NCI-H446 (cell line): ENCODE results near the gene ACTL6B.

Experiments
- DNase-seq, 2 experiments: peaks; one replicate each; lab custom pipeline; 2025; lab: John Stamatoyannopoulos, UW

Gene ACTL6B

GRCh38 chr7:100683659-100684533 lies 27.6 kb upstream of the ACTL6B start:
- no peak for DNase-seq

- no peak for DNase-seq
Measured at GRCh38 chr7:100682991-100683658, 26.9 kb upstream of the ACTL6B start.

- no peak for DNase-seq
Measured at GRCh38 chr7:100682228-100682741, 26.0 kb upstream of the ACTL6B start.

- DNase-seq = no peak
Measured at GRCh38 chr7:100681491-100682227, 25.4 kb upstream of the ACTL6B start.

- no peak for DNase-seq
Measured at GRCh38 chr7:100680576-100681271, 24.5 kb upstream of the ACTL6B start.

- no peak for DNase-seq
Measured at GRCh38 chr7:100679927-100680575, 23.8 kb upstream of the ACTL6B start.

- no peak for DNase-seq
Measured at GRCh38 chr7:100679129-100679926, 23.1 kb upstream of the ACTL6B start.

- no peak for DNase-seq
Measured at GRCh38 chr7:100678291-100678984, 22.2 kb upstream of the ACTL6B start.

- DNase-seq = no peak
Measured at GRCh38 chr7:100677308-100678267, 21.3 kb upstream of the ACTL6B start.

GRCh38 chr7:100676501-100677306 lies 20.5 kb upstream of the ACTL6B start:
- no peak for DNase-seq

GRCh38 chr7:100675581-100676350 lies 19.5 kb upstream of the ACTL6B start:
- DNase-seq = no peak

GRCh38 chr7:100675105-100675451 lies 18.8 kb upstream of the ACTL6B start:
- no peak for DNase-seq

- DNase-seq = no peak
Measured at GRCh38 chr7:100674411-100675104, 18.3 kb upstream of the ACTL6B start.

GRCh38 chr7:100673942-100674410 lies 17.7 kb upstream of the ACTL6B start:
- no peak for DNase-seq

- DNase-seq = peak; percentile 91 to 98
Measured at GRCh38 chr7:100673302-100673941, 17.2 kb upstream of the ACTL6B start, which contains the start of gene GNB2. Gene GNB2, plus strand, starts transcription at chr7:100673740. Its CDS starts 2,526 bp downstream, at chr7:100676266.
